Measurements from ENCODE around the gene NPLOC4. TPM values are rescaled to one million over a fixed set of nuclear protein-coding genes. Genes with fewer than 3 reads are reported as not detected.

The NPLOC4 gene
- total and polyA plus RNA-seq, 4 donors = 30.1 to 98.0 (median 51.3) TPM

GRCh38 chr17:81652906-81653771 lies 16.2 kb upstream of the NPLOC4 start:
- WGBS, 2 donors = 13 to 29% methylated on average over 26 to 27 of the region's 27 CpGs

GRCh38 chr17:81651692-81652091 lies 14.8 kb upstream of the NPLOC4 start:
- WGBS, 2 donors = 78 to 89% methylated on average over 10 of the region's 10 CpGs
- Histone ChIP-seq H3K27ac (ENCODE audit: low read depth in 1 of 2, low read length in 1 of 2) (no peak overlapping the region), H3K4me3 (no peak overlapping the region), H3K4me1 (ENCODE audit: control insufficient read depth in 5 of 5, insufficient read depth in 5 of 5, low read length in 5 of 5) (peaks cover 0 to 9% (median 0%) of the 10 kb centered on the region in 5 donors), H3K9ac (ENCODE audit: insufficient read depth in 1 of 2, low read length in 2 of 2) (no peak overlapping the region), H3K9me3 (ENCODE audit: control insufficient read depth in 4 of 4, insufficient read depth in 3 of 4, low read length in 3 of 4) (peaks cover 0 to 10% (median 0%) of the 10 kb centered on the region in 4 donors), H3K27me3 (ENCODE audit: control insufficient read depth in 3 of 3, insufficient read depth in 3 of 3, low read length in 2 of 3) (peaks cover 6 to 25% (median 18%) of the 10 kb centered on the region in 3 donors), H3K36me3 (ENCODE audit: control insufficient read depth in 4 of 4, insufficient read depth in 4 of 4, low read length in 4 of 4) (peaks cover 0 to 6% (median 0%) of the 10 kb centered on the region in 4 donors)
- ATAC-seq (ENCODE audit: insufficient read depth, low FRiP score) = no peak
- DNase-seq = peak in 1 of 3 donors; percentile 12
- no peak for TF ChIP-seq CTCF (IDR thresholded peaks at IDR 0.05; ENCODE audit: control extremely low read depth, extremely low read depth)

More at GRCh38 chr17:81652906-81653771, 16.2 kb upstream of the NPLOC4 start:
- Histone ChIP-seq H3K4me1 (ENCODE audit: control insufficient read depth in 5 of 5, insufficient read depth in 5 of 5, low read length in 5 of 5) (peaks cover 0 to 9% (median 0%) of the 10 kb centered on the region in 5 donors), H3K27ac (ENCODE audit: low read depth in 1 of 2, low read length in 1 of 2) (no peak overlapping the region), H3K27me3 (ENCODE audit: control insufficient read depth in 3 of 3, insufficient read depth in 3 of 3, low read length in 2 of 3) (peaks cover 2 to 14% (median 10%) of the 10 kb centered on the region in 3 donors), H3K9ac (ENCODE audit: insufficient read depth in 1 of 2, low read length in 2 of 2) (peak overlapping the region in 1 of 2 donors; percentile 25), H3K36me3 (ENCODE audit: control insufficient read depth in 4 of 4, insufficient read depth in 4 of 4, low read length in 4 of 4) (peaks cover 0 to 6% (median 0%) of the 10 kb centered on the region in 4 donors), H3K9me3 (ENCODE audit: control insufficient read depth in 4 of 4, insufficient read depth in 3 of 4, low read length in 3 of 4) (peaks cover 0 to 10% (median 0%) of the 10 kb centered on the region in 4 donors), H3K4me3 (no peak overlapping the region)
- DNase-seq (peak; percentile 8 to 43 (median 32)), ATAC-seq (ENCODE audit: insufficient read depth, low FRiP score) (no peak)
- no peak for TF ChIP-seq CTCF (IDR thresholded peaks at IDR 0.05; ENCODE audit: control extremely low read depth, extremely low read depth)

- peaks cover 6 to 26% (median 18%) of the 10 kb centered on the region in 3 donors for H3K27me3 ChIP-seq (ENCODE audit: control insufficient read depth in 3 of 3, insufficient read depth in 3 of 3, low read length in 2 of 3)
- peaks cover 0 to 9% (median 0%) of the 10 kb centered on the region in 5 donors for H3K4me1 ChIP-seq (ENCODE audit: control insufficient read depth in 5 of 5, insufficient read depth in 5 of 5, low read length in 5 of 5)
- TF ChIP-seq CTCF (IDR thresholded peaks at IDR 0.05; ENCODE audit: control extremely low read depth, extremely low read depth) = no peak
- ATAC-seq (ENCODE audit: insufficient read depth, low FRiP score) = no peak
- H3K4me3 ChIP-seq = no peak overlapping the region
- H3K36me3 ChIP-seq (ENCODE audit: control insufficient read depth in 4 of 4, insufficient read depth in 4 of 4, low read length in 4 of 4) = peaks cover 0 to 6% (median 0%) of the 10 kb centered on the region in 4 donors
- 73 to 84% methylated on average over 9 of the region's 9 CpGs for WGBS, 2 donors
- DNase-seq = no peak
- H3K9ac ChIP-seq (ENCODE audit: insufficient read depth in 1 of 2, low read length in 2 of 2) = no peak overlapping the region
- no peak overlapping the region for H3K27ac ChIP-seq (ENCODE audit: low read depth in 1 of 2, low read length in 1 of 2)
- peaks cover 0 to 10% (median 0%) of the 10 kb centered on the region in 4 donors for H3K9me3 ChIP-seq (ENCODE audit: control insufficient read depth in 4 of 4, insufficient read depth in 3 of 4, low read length in 3 of 4)
These were observed 14.0 kb upstream of the NPLOC4 start for GRCh38 chr17:81650951-81651350.

All from lung (tissue), 12 donors.